Esophagus (tissue), 2 donors: ENCODE measurements around the gene INSL6. TPM values are rescaled to one million over a fixed set of nuclear protein-coding genes. Genes with fewer than 3 reads are reported as not detected.

Experiments
- H3K27ac ChIP-seq, 2 donors: one replicate each; pipeline ENCODE4 v1.5.1; 2013; ENCODE audit warnings: low read depth in 2 of 2, mild to moderate bottlenecking in 2 of 2, inconsistent platforms in 1 of 2, low read length in 1 of 2, moderate library complexity in 1 of 2
- H3K27me3 ChIP-seq, 2 donors: one replicate each; pipeline ENCODE4 v1.6.1; 2013; ENCODE audit warnings: low read length in 2 of 2, control low read depth in 1 of 2, mild to moderate bottlenecking in 1 of 2; ENCODE audit not compliant: insufficient read depth in 2 of 2, control insufficient read depth in 1 of 2
- H3K36me3 ChIP-seq, 2 donors: one replicate each; pipeline ENCODE4 v1.6.1; 2013; ENCODE audit warnings: low read length in 1 of 2; ENCODE audit not compliant: control insufficient read depth in 2 of 2, insufficient read depth in 2 of 2
- H3K4me1 ChIP-seq, 2 donors: one replicate each; pipeline ENCODE4 v1.6.1; 2013; ENCODE audit warnings: low read length in 1 of 2; ENCODE audit not compliant: control insufficient read depth in 2 of 2, insufficient read depth in 2 of 2
- H3K4me3 ChIP-seq, 2 donors: one replicate each; pipeline ENCODE4 v1.5.1; 2013; ENCODE audit warnings: low read length in 2 of 2, mild to moderate bottlenecking in 2 of 2, low read depth in 1 of 2, moderate library complexity in 1 of 2
- H3K9me3 ChIP-seq, 2 donors: one replicate each; pipeline ENCODE4 v1.6.1; 2013; ENCODE audit warnings: mild to moderate bottlenecking in 2 of 2, low read depth in 1 of 2, low read length in 1 of 2, moderate library complexity in 1 of 2; ENCODE audit not compliant: control insufficient read depth in 2 of 2, insufficient read depth in 1 of 2
- WGBS, 2 donors: extraction: QIAGEN DNeasy Blood & Tissue Kit; methylation state at CpG; one replicate each; pipeline ENCODE4 v1.1.7; 2013; 5-methylcytosine and 5-hydroxymethylcytosine counted together
- polyA plus RNA-seq, 2 donors: library from polyadenylated mRNA; stranded (reverse); fragments of 200-250 nt; gene quantifications; one replicate each; pipeline ENCODE4 v1.2.3, GENCODE V29; 2013
- donor health status: healthy with polysubstance abuse.
- donor health status: Bipolar disorder and iron deficiency.

The INSL6 gene
- not detected for polyA plus RNA-seq

- H3K4me1 ChIP-seq = no peaks in the 10 kb centered on the region
- H3K27me3 ChIP-seq = no peaks in the 10 kb centered on the region
- WGBS, 2 donors = 89 to 90% methylated on average over 44 of the region's 44 CpGs
- H3K9me3 ChIP-seq = no peaks in the 10 kb centered on the region
- H3K36me3 ChIP-seq = no peaks in the 10 kb centered on the region
- no peak within 1 kb of the TSS for H3K27ac ChIP-seq
- H3K4me3 ChIP-seq = no peak within 1 kb of the TSS
Measured at GRCh38 chr9:5185220-5185840, at the start of gene INSL6. TSS of gene INSL6 (minus strand) at chr9:5185639. CDS start at chr9:5185602, 37 bp downstream.

GRCh38 chr9:5231212-5231611 lies 45.8 kb upstream of the INSL6 start, which contains the start of gene INSL4:
TSS of gene INSL4 (plus strand) at chr9:5231419. CDS start at chr9:5231524, 105 bp downstream.
- H3K27me3 ChIP-seq = peaks cover 0 to 2% of the 10 kb centered on the region in 2 donors
- H3K36me3 ChIP-seq = no peaks in the 10 kb centered on the region
- no peak within 1 kb of the TSS for H3K27ac ChIP-seq
- WGBS, 2 donors = 86 to 89% methylated on average over 2 of the region's 2 CpGs
- H3K4me3 ChIP-seq = no peak within 1 kb of the TSS
- H3K9me3 ChIP-seq = no peaks in the 10 kb centered on the region
- no peaks in the 10 kb centered on the region for H3K4me1 ChIP-seq

GRCh38 chr9:5230554-5230953 lies 45.1 kb upstream of the INSL6 start:
- H3K4me3 ChIP-seq = no peak overlapping the region

GRCh38 chr9:5205071-5205470 lies 19.6 kb upstream of the INSL6 start:
- no peak overlapping the region for H3K27ac ChIP-seq
- no peaks in the 10 kb centered on the region for H3K36me3 ChIP-seq
- no peaks in the 10 kb centered on the region for H3K4me1 ChIP-seq
- peaks cover 0 to 2% of the 10 kb centered on the region in 2 donors for H3K9me3 ChIP-seq
- H3K27me3 ChIP-seq = no peaks in the 10 kb centered on the region
- no peak overlapping the region for H3K4me3 ChIP-seq

More at GRCh38 chr9:5230554-5230953, 45.1 kb upstream of the INSL6 start:
- no peaks in the 10 kb centered on the region for H3K9me3 ChIP-seq
- H3K27ac ChIP-seq = no peak overlapping the region
- no peaks in the 10 kb centered on the region for H3K36me3 ChIP-seq
- 58 to 62% methylated on average over 10 of the region's 10 CpGs for WGBS, 2 donors
- H3K27me3 ChIP-seq = peaks cover 0 to 2% of the 10 kb centered on the region in 2 donors
- H3K4me1 ChIP-seq = no peaks in the 10 kb centered on the region

- Histone ChIP-seq H3K36me3 (no peaks in the 10 kb centered on the region), H3K27ac (no peak overlapping the region), H3K4me1 (no peaks in the 10 kb centered on the region), H3K9me3 (no peaks in the 10 kb centered on the region), H3K27me3 (no peaks in the 10 kb centered on the region), H3K4me3 (no peak overlapping the region)
- WGBS, 2 donors = 42 to 50% methylated on average over 1 of the region's 1 CpG
Measured at GRCh38 chr9:5195463-5195862, 10.0 kb upstream of the INSL6 start.

- Histone ChIP-seq H3K4me1 (no peaks in the 10 kb centered on the region), H3K27ac (no peak overlapping the region), H3K27me3 (no peaks in the 10 kb centered on the region), H3K9me3 (no peaks in the 10 kb centered on the region), H3K36me3 (no peaks in the 10 kb centered on the region), H3K4me3 (no peak overlapping the region)
- WGBS, 2 donors = 51 to 53% methylated on average over 2 of the region's 2 CpGs
Measured at GRCh38 chr9:5193345-5193744, 7.9 kb upstream of the INSL6 start.

GRCh38 chr9:5191985-5192384 lies 6.5 kb upstream of the INSL6 start:
- no peak overlapping the region for H3K27ac ChIP-seq
- H3K9me3 ChIP-seq = no peaks in the 10 kb centered on the region
- no peaks in the 10 kb centered on the region for H3K27me3 ChIP-seq
- no peak overlapping the region for H3K4me3 ChIP-seq
- no peaks in the 10 kb centered on the region for H3K36me3 ChIP-seq
- H3K4me1 ChIP-seq = no peaks in the 10 kb centered on the region
- 84 to 85% methylated on average over 3 of the region's 3 CpGs for WGBS, 2 donors

GRCh38 chr9:5188060-5188984 lies 2.9 kb upstream of the INSL6 start:
- Histone ChIP-seq H3K9me3 (no peaks in the 10 kb centered on the region), H3K27me3 (no peaks in the 10 kb centered on the region), H3K36me3 (no peaks in the 10 kb centered on the region), H3K4me1 (no peaks in the 10 kb centered on the region), H3K27ac (no peak overlapping the region), H3K4me3 (no peak overlapping the region)
- 70 to 80% methylated on average over 10 of the region's 10 CpGs for WGBS, 2 donors

GRCh38 chr9:5186416-5187169 lies 1.2 kb upstream of the INSL6 start:
- Histone ChIP-seq H3K4me3 (no peak overlapping the region), H3K9me3 (no peaks in the 10 kb centered on the region), H3K27ac (no peak overlapping the region), H3K36me3 (no peaks in the 10 kb centered on the region), H3K27me3 (no peaks in the 10 kb centered on the region), H3K4me1 (no peaks in the 10 kb centered on the region)
- WGBS, 2 donors = 25 to 30% methylated on average over 8 of the region's 8 CpGs
